Mesenchymal stem cell (in vitro differentiated cells and primary cell): ENCODE measurements around the gene ZNF618.

Experiments
- DNase-seq: peaks from one replicate; pipeline ENCODE4 v3.0.0-alpha.2; 2013
- H2AFZ ChIP-seq: one replicate; pipeline ENCODE4 v1.6.1; 2013; ENCODE audit warnings: low read depth, mild to moderate bottlenecking, control low read depth, inconsistent platforms, low read length, moderate library complexity
- H2AK5ac ChIP-seq: 2 replicates; pipeline ENCODE4 v1.6.1; 2013; ENCODE audit warnings: low read length, moderate library complexity, mild to moderate bottlenecking, inconsistent platforms; ENCODE audit not compliant: severe bottlenecking
- H2BK120ac ChIP-seq: one replicate; pipeline ENCODE4 v1.6.1; 2013; ENCODE audit warnings: low read depth, mild to moderate bottlenecking, inconsistent platforms, low read length, moderate library complexity
- H2BK12ac ChIP-seq, 2 experiments: one replicate each; pipeline ENCODE4 v1.6.1; 2013; ENCODE audit warnings: inconsistent platforms in 2 of 2, low read length in 2 of 2, mild to moderate bottlenecking in 2 of 2, moderate library complexity in 2 of 2, control low read depth in 1 of 2
- H2BK15ac ChIP-seq: one replicate; pipeline ENCODE4 v1.6.1; 2013; ENCODE audit warnings: mild to moderate bottlenecking, low read depth, inconsistent platforms; ENCODE audit not compliant: poor library complexity, severe bottlenecking
- H2BK5ac ChIP-seq: 2 replicates; pipeline ENCODE4 v1.6.1; 2013; ENCODE audit warnings: low read depth, mild to moderate bottlenecking, low read length, control low read depth, inconsistent platforms; ENCODE audit not compliant: poor library complexity, severe bottlenecking
- H3K14ac ChIP-seq, 2 experiments: one replicate each; pipeline ENCODE4 v1.6.1; 2013; ENCODE audit warnings: inconsistent platforms in 2 of 2, low read length in 2 of 2, control low read depth in 1 of 2, mild to moderate bottlenecking in 1 of 2, moderate library complexity in 1 of 2
- H3K18ac ChIP-seq, 2 experiments: one replicate each; pipeline ENCODE4 v1.6.1; 2013; ENCODE audit warnings: inconsistent platforms in 2 of 2, low read length in 2 of 2, control low read depth in 1 of 2, low read depth in 1 of 2, mild to moderate bottlenecking in 1 of 2
- H3K23ac ChIP-seq, 2 experiments: one replicate each; pipeline ENCODE4 v1.6.1; 2013; ENCODE audit warnings: inconsistent platforms in 2 of 2, low read length in 2 of 2, mild to moderate bottlenecking in 2 of 2, moderate library complexity in 2 of 2, control low read depth in 1 of 2
- H3K27ac ChIP-seq: 2 replicates; pipeline ENCODE4 v1.5.1; 2013; ENCODE audit warnings: mild to moderate bottlenecking, moderate library complexity, low read length, control low read depth, inconsistent platforms; ENCODE audit not compliant: poor library complexity, severe bottlenecking
- H3K27me3 ChIP-seq, 2 experiments: 2 replicates each; pipeline versions ENCODE4 v1.6.1 to v1.7.0; 2013; ENCODE audit warnings: low read length in 2 of 2, mild to moderate bottlenecking in 2 of 2, moderate library complexity in 2 of 2, control low read depth in 1 of 2, inconsistent platforms in 1 of 2; ENCODE audit not compliant: control insufficient read depth in 1 of 2, insufficient read depth in 1 of 2
- H3K36me3 ChIP-seq, 2 experiments: 2 replicates each; pipeline versions ENCODE4 v1.6.1 to v1.7.0; 2013; ENCODE audit warnings: low read length in 2 of 2, control low read depth in 1 of 2, inconsistent platforms in 1 of 2, low read depth in 1 of 2, mild to moderate bottlenecking in 1 of 2; ENCODE audit not compliant: insufficient read depth in 2 of 2, control insufficient read depth in 1 of 2
- H3K4ac ChIP-seq, 2 experiments: one replicate each; pipeline ENCODE4 v1.6.1; 2013; ENCODE audit warnings: inconsistent platforms in 2 of 2, low read length in 2 of 2, mild to moderate bottlenecking in 2 of 2, moderate library complexity in 2 of 2, control low read depth in 1 of 2, low read depth in 1 of 2
- H3K4me1 ChIP-seq: 2 replicates; pipeline ENCODE4 v1.6.1; 2013; ENCODE audit warnings: low read depth, low read length, control low read depth; ENCODE audit not compliant: control insufficient read depth, insufficient read depth
- H3K4me2 ChIP-seq: 2 replicates; pipeline ENCODE4 v1.6.1; 2013; ENCODE audit warnings: low read length, mild to moderate bottlenecking, inconsistent platforms; ENCODE audit not compliant: poor library complexity, severe bottlenecking
- H3K4me3 ChIP-seq, 2 experiments: 2 replicates each; pipeline versions ENCODE4 v1.5.1 to v1.7.0; 2013; ENCODE audit warnings: low read length in 2 of 2, mild to moderate bottlenecking in 2 of 2, control low read depth in 1 of 2, low read depth in 1 of 2; ENCODE audit not compliant: insufficient read depth in 1 of 2
- H3K79me1 ChIP-seq: replicated peaks from 2 replicates; pipeline ENCODE4 v1.6.1; 2013; ENCODE audit warnings: mild to moderate bottlenecking, control low read depth, low read length, inconsistent platforms; ENCODE audit not compliant: poor library complexity, severe bottlenecking
- H3K9ac ChIP-seq: 2 replicates; pipeline ENCODE4 v1.7.0; 2013; ENCODE audit warnings: mild to moderate bottlenecking, low read length, moderate library complexity
- H3K9me3 ChIP-seq: 2 replicates; pipeline ENCODE4 v1.7.0; 2013; ENCODE audit warnings: mild to moderate bottlenecking, low read length; ENCODE audit not compliant: control insufficient read depth
- H4K8ac ChIP-seq: one replicate; pipeline ENCODE4 v1.6.1; 2013; ENCODE audit warnings: inconsistent platforms, mild to moderate bottlenecking, low read length, moderate library complexity
- H4K91ac ChIP-seq: one replicate; pipeline ENCODE4 v1.6.1; 2013; ENCODE audit warnings: mild to moderate bottlenecking, low read length, inconsistent platforms
- WGBS: methylation state at CpG from one replicate; pipeline ENCODE4 v1.1.7; 2013; ENCODE audit warnings: mixed read lengths; 5-methylcytosine and 5-hydroxymethylcytosine counted together

ZNF618 gene

GRCh38 chr9:114017741-114018715 lies 141.9 kb downstream of the ZNF618 start:
- Histone ChIP-seq H2BK15ac (no peak overlapping the region), H3K14ac (no peak overlapping the region), H2BK12ac (no peak overlapping the region), H2BK120ac (no peak overlapping the region), H2AK5ac (no peak overlapping the region), H3K79me1 (peaks cover 13% of the 10 kb centered on the region), H4K8ac (peak overlapping the region; percentile 32), H3K4ac (no peak overlapping the region), H3K4me3 (no peak overlapping the region), H2BK5ac (no peak overlapping the region), H3K4me1 (no peaks in the 10 kb centered on the region), H3K18ac (no peak overlapping the region), H3K9me3 (peaks cover 37% of the 10 kb centered on the region), H3K36me3 (peaks cover 31 to 86% of the 10 kb centered on the region in 2 experiments), H4K91ac (no peak overlapping the region), H3K23ac (no peak overlapping the region), H3K9ac (no peak overlapping the region), H3K27me3 (no peaks in the 10 kb centered on the region), H3K4me2 (no peak overlapping the region), H2AFZ (no peak overlapping the region), H3K27ac (no peak overlapping the region)
- WGBS, result 91% methylated on average over 6 of the region's 6 CpGs
- DNase-seq, result no peak

GRCh38 chr9:114021578-114021977 lies 145.5 kb downstream of the ZNF618 start:
- Histone ChIP-seq H3K27me3 (no peaks in the 10 kb centered on the region), H3K27ac (no peak overlapping the region), H3K4me2 (no peak overlapping the region), H3K4me1 (no peaks in the 10 kb centered on the region), H2AFZ (no peak overlapping the region), H4K91ac (no peak overlapping the region), H3K14ac (no peak overlapping the region), H2BK12ac (no peak overlapping the region), H2BK5ac (no peak overlapping the region), H2BK15ac (no peak overlapping the region), H3K23ac (no peak overlapping the region), H2BK120ac (no peak overlapping the region), H3K18ac (no peak overlapping the region), H3K9ac (no peak overlapping the region), H2AK5ac (no peak overlapping the region), H3K79me1 (peaks cover 15% of the 10 kb centered on the region), H4K8ac (no peak overlapping the region), H3K4me3 (peak overlapping the region in 1 of 2 experiments; percentile 12), H3K9me3 (peaks cover 53% of the 10 kb centered on the region), H3K36me3 (peaks cover 40 to 100% of the 10 kb centered on the region in 2 experiments), H3K4ac (no peak overlapping the region)
- DNase-seq, result no peak
- WGBS, result 80% methylated on average over 1 of the region's 3 CpGs

- Histone ChIP-seq H2BK15ac (no peak overlapping the region), H3K4me2 (no peak overlapping the region), H2AK5ac (no peak overlapping the region), H3K23ac (no peak overlapping the region), H3K27ac (no peak overlapping the region), H3K79me1 (peaks cover 14% of the 10 kb centered on the region), H2AFZ (no peak overlapping the region), H3K4ac (no peak overlapping the region), H2BK5ac (no peak overlapping the region), H4K91ac (no peak overlapping the region), H2BK120ac (no peak overlapping the region), H3K36me3 (peaks cover 41 to 98% of the 10 kb centered on the region in 2 experiments), H4K8ac (no peak overlapping the region), H2BK12ac (no peak overlapping the region), H3K18ac (no peak overlapping the region), H3K14ac (no peak overlapping the region), H3K4me3 (no peak overlapping the region), H3K27me3 (no peaks in the 10 kb centered on the region), H3K9ac (no peak overlapping the region), H3K4me1 (no peaks in the 10 kb centered on the region), H3K9me3 (peaks cover 53% of the 10 kb centered on the region)
- no CpG with 5 or more reads among the region's 1 CpG for WGBS
- DNase-seq, result no peak
Measured at GRCh38 chr9:114023961-114024360, 147.9 kb downstream of the ZNF618 start.

GRCh38 chr9:114025196-114025753 lies 149.2 kb downstream of the ZNF618 start:
- Histone ChIP-seq H3K4me2 (no peak overlapping the region), H3K36me3 (peaks cover 52 to 98% of the 10 kb centered on the region in 2 experiments), H4K91ac (no peak overlapping the region), H3K27me3 (no peaks in the 10 kb centered on the region), H2BK120ac (no peak overlapping the region), H3K23ac (no peak overlapping the region), H3K79me1 (peaks cover 14% of the 10 kb centered on the region), H3K4me3 (no peak overlapping the region), H3K27ac (no peak overlapping the region), H2BK15ac (no peak overlapping the region), H4K8ac (no peak overlapping the region), H2AK5ac (no peak overlapping the region), H2BK12ac (no peak overlapping the region), H3K14ac (no peak overlapping the region), H3K9me3 (peaks cover 41% of the 10 kb centered on the region), H3K4me1 (no peaks in the 10 kb centered on the region), H2BK5ac (no peak overlapping the region), H2AFZ (no peak overlapping the region), H3K9ac (no peak overlapping the region), H3K4ac (no peak overlapping the region), H3K18ac (no peak overlapping the region)
- DNase-seq, result no peak
- 89% methylated on average over 3 of the region's 3 CpGs for WGBS
